AG04450 (cell line): ENCODE measurements around the gene STYX. TPM values are rescaled to one million over a fixed set of nuclear protein-coding genes. Genes with fewer than 3 reads are reported as not detected.

Experiments
- CTCF ChIA-PET: fragments of 300-600, 350-600 bp; formaldehyde crosslinking; extraction: SDS; loops from one replicate; lab custom pipeline; 2022; ENCODE audit warnings: antibody characterized with exemption, inconsistent platforms; lab: Charles Lee
- POLR2A ChIA-PET: fragments of 350-600 bp; formaldehyde crosslinking; extraction: SDS; loops from one replicate; lab custom pipeline; 2021; ENCODE audit warnings: antibody characterized with exemption, inconsistent platforms; lab: Yijun Ruan, JAX
- DNase-seq: peaks from one replicate; pipeline ENCODE4 v3.0.0-alpha.2; 2011; ENCODE audit warnings: low read depth, low spot score
- H3K27ac ChIP-seq: one replicate; pipeline ENCODE4 v1.5.1; 2012; ENCODE audit warnings: low read depth, low read length, control low read depth
- H3K27me3 ChIP-seq: one replicate; pipeline ENCODE4 v1.6.0; 2012; ENCODE audit warnings: low read length; ENCODE audit not compliant: control insufficient read depth, insufficient read depth
- H3K4me3 ChIP-seq: 2 replicates; pipeline ENCODE4 v1.5.1; 2011; ENCODE audit warnings: mild to moderate bottlenecking, low read depth, low read length, control low read depth
- H3K9me3 ChIP-seq: 2 replicates; pipeline ENCODE4 v1.5.1; 2012; ENCODE audit warnings: low read length; ENCODE audit not compliant: control insufficient read depth, insufficient read depth
- CTCF ChIP-seq: IDR thresholded peaks from 2 replicates; pipeline ENCODE4 v1.5.1; 2011; ENCODE audit warnings: low read depth, low read length, control low read depth, inconsistent platforms
- polyA plus RNA-seq: library from polyadenylated mRNA; depleted of rRNA; stranded (reverse); fragments of >200 nt; gene quantifications from 2 replicates; pipeline ENCODE4 v1.2.3, GENCODE V29; 2011

The STYX gene
- polyA plus RNA-seq, 1 experiment, result 13.1 TPM

DNA sequence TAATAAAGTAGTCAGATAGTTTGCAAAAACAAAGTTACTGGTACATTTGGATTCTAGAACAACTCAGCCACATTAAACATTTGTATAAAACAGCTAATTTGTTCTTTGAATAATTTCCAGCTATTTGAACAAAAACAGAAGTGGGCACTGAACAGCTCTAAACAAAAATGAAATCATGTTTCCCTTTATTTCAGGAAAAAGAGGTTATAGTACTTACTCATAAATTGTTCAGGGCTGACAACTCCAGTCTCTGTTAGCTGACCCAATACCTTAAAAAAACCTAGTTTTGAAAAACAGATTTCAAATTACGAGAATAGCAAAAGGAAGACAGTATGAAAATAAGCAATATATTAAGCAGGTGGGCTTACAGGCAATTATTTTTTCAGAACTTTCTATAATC is 53.2 kb downstream of the STYX start:
- no peak for TF ChIP-seq CTCF
- no peak for DNase-seq
- H3K4me3 ChIP-seq, result no peak overlapping the region
- ChIA-PET POLR2A (no interaction called here), CTCF (interaction anchor here (0.6 kb wide), 1 partner anchor 9 kb away, joined by 3 read pairs; no protein-coding TSS in a partner anchor)
- no peaks in the 10 kb centered on the region for H3K27me3 ChIP-seq
- H3K9me3 ChIP-seq, result no peaks in the 10 kb centered on the region
- no peak overlapping the region for H3K27ac ChIP-seq

DNA sequence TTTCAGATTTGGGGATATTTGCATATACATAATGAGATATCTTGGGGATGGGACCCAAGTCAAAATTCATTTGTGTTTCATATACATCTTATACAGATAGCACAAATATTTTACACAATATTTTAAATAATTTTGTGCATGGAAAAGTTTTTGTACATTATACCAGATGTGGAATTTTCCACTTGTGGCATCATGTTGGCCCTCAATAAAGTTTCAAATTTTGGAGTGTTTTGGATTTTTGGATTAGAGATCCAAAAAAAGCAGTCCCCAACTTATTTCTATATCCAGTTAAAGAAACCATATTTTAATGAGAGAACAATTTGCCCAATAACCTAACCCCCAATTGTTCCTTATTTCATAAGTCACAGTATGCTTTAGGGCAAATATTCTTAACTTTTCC is 56.9 kb downstream of the STYX start:
- no peak for TF ChIP-seq CTCF
- POLR2A ChIA-PET, result no interaction called here
- CTCF ChIA-PET, result no interaction called here

DNA sequence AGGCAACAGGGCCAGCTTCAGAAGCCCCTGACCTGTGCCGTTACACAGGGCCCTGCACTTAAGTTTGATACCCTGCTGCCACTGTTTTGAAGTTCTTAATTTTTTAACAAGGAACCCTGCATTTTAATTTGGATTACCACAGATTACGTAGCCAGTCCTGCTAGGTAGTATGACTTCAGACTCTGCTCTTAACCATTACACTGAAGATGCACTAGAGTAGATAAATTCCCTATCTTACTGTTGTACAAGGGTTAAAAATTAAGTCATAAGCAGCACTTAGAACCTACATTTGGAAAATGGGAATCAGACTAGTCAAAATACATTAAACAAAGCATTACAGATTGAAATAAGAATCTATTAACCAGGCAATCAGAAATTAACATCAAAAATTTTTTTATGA is 59.2 kb downstream of the STYX start:
- no peak for TF ChIP-seq CTCF
- POLR2A ChIA-PET, result no interaction called here
- H3K27ac ChIP-seq, result no peak overlapping the region
- H3K9me3 ChIP-seq, result no peaks in the 10 kb centered on the region; the same call in 1 of the 2 replicates
- H3K4me3 ChIP-seq, result peak overlapping the region; percentile 84
- DNase-seq, result no peak
- CTCF ChIA-PET, result interaction anchor here (0.6 kb wide), 1 partner anchor 265 kb away, joined by 3 read pairs; no protein-coding TSS in a partner anchor
- no peaks in the 10 kb centered on the region for H3K27me3 ChIP-seq

More for the DNA sequence above, 56.9 kb downstream of the STYX start:
- H3K27me3 ChIP-seq, result no peaks in the 10 kb centered on the region
- H3K9me3 ChIP-seq, result no peaks in the 10 kb centered on the region; the same call in 1 of the 2 replicates
- H3K4me3 ChIP-seq, result no peak overlapping the region
- no peak overlapping the region for H3K27ac ChIP-seq
- no peak for DNase-seq

- TF ChIP-seq CTCF, result no peak
- ChIA-PET CTCF (interaction anchor here (0.6 kb wide), 1 partner anchor 264 kb away, joined by 3 read pairs; no protein-coding TSS in a partner anchor), POLR2A (interaction anchor here (0.6 kb wide), 2 partner anchors 271 to 746 kb away, joined by 4 to 5 read pairs; no protein-coding TSS in a partner anchor)
- H3K27ac ChIP-seq, result no peak overlapping the region
- no peak for DNase-seq
- no peaks in the 10 kb centered on the region for H3K27me3 ChIP-seq
- H3K4me3 ChIP-seq, result peak overlapping the region; percentile 84
- H3K9me3 ChIP-seq, result no peaks in the 10 kb centered on the region; the same call in 1 of the 2 replicates
These were observed 60.2 kb downstream of the STYX start for GRCh38 chr14:52790011-52790755.

DNA sequence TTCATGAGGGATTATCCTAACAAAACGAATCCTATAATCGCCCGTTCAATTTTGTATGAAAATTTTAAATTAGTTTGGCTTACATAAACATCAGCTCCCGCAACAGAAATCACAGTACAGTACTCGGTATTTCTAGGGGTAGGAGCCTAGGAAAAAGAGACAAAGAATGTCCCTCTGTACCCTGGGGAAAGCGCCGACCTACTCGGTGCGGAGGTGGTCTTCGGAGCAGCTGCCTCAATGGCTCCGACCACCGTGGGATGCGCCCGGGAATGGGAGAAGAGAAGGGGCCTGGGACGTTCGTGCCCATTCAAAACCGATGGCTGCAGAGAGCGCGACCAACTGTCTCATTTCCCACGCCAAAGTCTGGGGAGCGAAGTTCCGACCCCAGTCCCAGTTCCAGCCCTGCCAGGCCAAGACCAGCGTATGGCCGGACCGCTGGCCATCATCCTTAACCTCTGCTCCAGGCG is 60.8 kb downstream of the STYX start:
- DNase-seq, result no peak
- TF ChIP-seq CTCF, result no peak
- CTCF ChIA-PET, result no interaction called here
- POLR2A ChIA-PET, result interaction anchor here (0.6 kb wide), 2 partner anchors 270 to 746 kb away, joined by 4 to 5 read pairs; no protein-coding TSS in a partner anchor
- Histone ChIP-seq H3K27ac (peak overlapping the region; percentile 91), H3K9me3 (no peaks in the 10 kb centered on the region; the same call in 1 of the 2 replicates), H3K4me3 (peak overlapping the region; percentile 84), H3K27me3 (no peaks in the 10 kb centered on the region)
